ENCODE measurements around the gene TNFRSF19.

DNA sequence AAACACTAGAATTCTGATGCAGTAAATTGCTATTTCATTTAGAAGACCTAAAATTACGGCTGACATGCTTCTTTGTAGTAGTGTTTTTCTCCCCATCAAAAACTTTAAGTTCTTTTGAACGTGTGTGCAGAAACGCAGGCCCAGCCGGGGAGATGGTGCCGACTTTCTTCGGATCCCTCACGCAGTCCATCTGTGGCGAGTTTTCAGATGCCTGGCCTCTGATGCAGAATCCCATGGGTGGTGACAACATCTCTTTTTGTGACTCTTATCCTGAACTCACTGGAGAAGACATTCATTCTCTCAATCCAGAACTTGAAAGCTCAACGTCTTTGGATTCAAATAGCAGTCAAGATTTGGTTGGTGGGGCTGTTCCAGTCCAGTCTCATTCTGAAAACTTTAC lies 98.3 kb downstream of the TNFRSF19 start:
- no peak for TF ChIP-seq SPI1 (IDR thresholded peaks at IDR 0.05; ENCODE audit: low read depth, low read length)
- no peak for TF ChIP-seq POLR2A (IDR thresholded peaks at IDR 0.05; ENCODE audit: low read depth, low read length)
- no peak for TF ChIP-seq POLR2AphosphoS5 (IDR thresholded peaks at IDR 0.05; ENCODE audit: low read depth, low read length)
- TF ChIP-seq TAF1 (IDR thresholded peaks at IDR 0.05; ENCODE audit: low read depth, low read length) = no peak
